Measurements from ENCODE around the gene PPP1R3E.

The PPP1R3E gene

GRCh38 chr14:23345987-23346692, 43.5 kb upstream of the PPP1R3E start:
- no peaks in the 10 kb centered on the region for H3K9me2 ChIP-seq (replicated peaks; ENCODE audit: low read depth, low read length)
- no peaks in the 10 kb centered on the region for H3K4me1 ChIP-seq (ENCODE audit: insufficient read depth, low read length, poor library complexity, severe bottlenecking)
- no peak overlapping the region for H3K4me3 ChIP-seq (ENCODE audit: low read length, poor library complexity, severe bottlenecking)
- H3K9me3 ChIP-seq (ENCODE audit: insufficient read depth, low read depth, low read length): no peaks in the 10 kb centered on the region
- TF ChIP-seq EZH2phosphoT487 (IDR thresholded peaks at IDR 0.05; ENCODE audit: borderline replicate concordance) (no peak), CTCF (conservative IDR thresholded peaks at IDR 0.05; ENCODE audit: low read length) (peak; percentile 32; the same call in 1 of the 2 replicates)
- no peak overlapping the region for H2AFZ ChIP-seq (ENCODE audit: low read length)
- H3K4me2 ChIP-seq (ENCODE audit: low read depth, low read length, poor library complexity, severe bottlenecking): no peak overlapping the region
- no peaks in the 10 kb centered on the region for H3K36me3 ChIP-seq (ENCODE audit: insufficient read depth, low read length)
- H3K79me2 ChIP-seq (ENCODE audit: insufficient read depth, low read length): no peaks in the 10 kb centered on the region
- no peaks in the 10 kb centered on the region for H3F3A ChIP-seq (ENCODE audit: low read depth)
- no peak overlapping the region for H3K9ac ChIP-seq (ENCODE audit: low read depth, low read length, poor library complexity, severe bottlenecking)
- no peaks in the 10 kb centered on the region for H3K27me3 ChIP-seq (ENCODE audit: insufficient read depth, low read length, poor library complexity, severe bottlenecking)
- H4K20me1 ChIP-seq (ENCODE audit: insufficient read depth, low read length, poor library complexity, severe bottlenecking): no peaks in the 10 kb centered on the region

- H3F3A ChIP-seq (ENCODE audit: low read depth): no peaks in the 10 kb centered on the region
- H3K27me3 ChIP-seq (ENCODE audit: insufficient read depth, low read length, poor library complexity, severe bottlenecking): no peaks in the 10 kb centered on the region
- TF ChIP-seq CTCF (conservative IDR thresholded peaks at IDR 0.05; ENCODE audit: low read length): 0 out of 2 replicates have a peak, but pooled peaks have one; percentile 10
- TF ChIP-seq EZH2phosphoT487 (IDR thresholded peaks at IDR 0.05; ENCODE audit: borderline replicate concordance): no peak
- no peak overlapping the region for H3K4me2 ChIP-seq (ENCODE audit: low read depth, low read length, poor library complexity, severe bottlenecking)
- no peaks in the 10 kb centered on the region for H4K20me1 ChIP-seq (ENCODE audit: insufficient read depth, low read length, poor library complexity, severe bottlenecking)
- H3K4me1 ChIP-seq (ENCODE audit: insufficient read depth, low read length, poor library complexity, severe bottlenecking): no peaks in the 10 kb centered on the region
- H3K4me3 ChIP-seq (ENCODE audit: low read length, poor library complexity, severe bottlenecking): no peak overlapping the region
- H3K9me3 ChIP-seq (ENCODE audit: insufficient read depth, low read depth, low read length): peaks cover 4% of the 10 kb centered on the region; the same call in 1 of the 2 replicates
- H3K9ac ChIP-seq (ENCODE audit: low read depth, low read length, poor library complexity, severe bottlenecking): no peak overlapping the region
- H3K79me2 ChIP-seq (ENCODE audit: insufficient read depth, low read length): no peaks in the 10 kb centered on the region
- H3K9me2 ChIP-seq (replicated peaks; ENCODE audit: low read depth, low read length): no peaks in the 10 kb centered on the region
- H2AFZ ChIP-seq (ENCODE audit: low read length): no peak overlapping the region; the same call in 1 of the 2 replicates
- H3K36me3 ChIP-seq (ENCODE audit: insufficient read depth, low read length): no peaks in the 10 kb centered on the region
Measured at GRCh38 chr14:23344481-23344880, 41.8 kb upstream of the PPP1R3E start.

- Histone ChIP-seq H3K79me2 (ENCODE audit: insufficient read depth, low read length) (no peaks in the 10 kb centered on the region), H3K9me3 (ENCODE audit: insufficient read depth, low read depth, low read length) (peaks cover 4% of the 10 kb centered on the region; the same call in 1 of the 2 replicates), H3K36me3 (ENCODE audit: insufficient read depth, low read length) (no peaks in the 10 kb centered on the region), H3K4me1 (ENCODE audit: insufficient read depth, low read length, poor library complexity, severe bottlenecking) (no peaks in the 10 kb centered on the region), H3K27me3 (ENCODE audit: insufficient read depth, low read length, poor library complexity, severe bottlenecking) (no peaks in the 10 kb centered on the region), H3F3A (ENCODE audit: low read depth) (no peaks in the 10 kb centered on the region), H3K9ac (ENCODE audit: low read depth, low read length, poor library complexity, severe bottlenecking) (no peak overlapping the region), H3K4me3 (ENCODE audit: low read length, poor library complexity, severe bottlenecking) (no peak overlapping the region), H4K20me1 (ENCODE audit: insufficient read depth, low read length, poor library complexity, severe bottlenecking) (no peaks in the 10 kb centered on the region), H3K9me2 (replicated peaks; ENCODE audit: low read depth, low read length) (no peaks in the 10 kb centered on the region), H2AFZ (ENCODE audit: low read length) (no peak overlapping the region), H3K4me2 (ENCODE audit: low read depth, low read length, poor library complexity, severe bottlenecking) (no peak overlapping the region)
- TF ChIP-seq CTCF (conservative IDR thresholded peaks at IDR 0.05; ENCODE audit: low read length) (no peak), EZH2phosphoT487 (IDR thresholded peaks at IDR 0.05; ENCODE audit: borderline replicate concordance) (no peak)
Measured at GRCh38 chr14:23339506-23340268, 37.0 kb upstream of the PPP1R3E start.

Data from Loucy (cell line).